HL-60 (cell line): ENCODE measurements around the gene ZNF181.

Experiments
- CTCF ChIP-seq: IDR thresholded peaks from one replicate; pipeline ENCODE4 v1.5.1; 2011; ENCODE audit warnings: low read length, control low read depth, inconsistent platforms; ENCODE audit not compliant: insufficient read depth
- GABPA ChIP-seq: IDR thresholded peaks from 2 replicates; pipeline ENCODE4 v1.6.1; 2012; ENCODE audit warnings: low read depth
- POLR2AphosphoS5 ChIP-seq: IDR thresholded peaks from 2 replicates; pipeline ENCODE4 v1.6.1; 2012; ENCODE audit warnings: low read depth
- SPI1 ChIP-seq: IDR thresholded peaks from 2 replicates; pipeline ENCODE4 v1.6.1; 2012; ENCODE audit warnings: low read depth, mild to moderate bottlenecking, borderline replicate concordance
- TF ChIP-seq, protein P1 (sequence below): IDR thresholded peaks from 2 replicates; pipeline ENCODE4 v1.6.1; 2012; ENCODE audit warnings: low read depth; ENCODE audit not compliant: insufficient replicate concordance

- TF ChIP-seq CTCF (no peak), GABPA (no peak), POLR2AphosphoS5 (no peak), SPI1 (no peak)
- TF ChIP-seq, protein P1, sequence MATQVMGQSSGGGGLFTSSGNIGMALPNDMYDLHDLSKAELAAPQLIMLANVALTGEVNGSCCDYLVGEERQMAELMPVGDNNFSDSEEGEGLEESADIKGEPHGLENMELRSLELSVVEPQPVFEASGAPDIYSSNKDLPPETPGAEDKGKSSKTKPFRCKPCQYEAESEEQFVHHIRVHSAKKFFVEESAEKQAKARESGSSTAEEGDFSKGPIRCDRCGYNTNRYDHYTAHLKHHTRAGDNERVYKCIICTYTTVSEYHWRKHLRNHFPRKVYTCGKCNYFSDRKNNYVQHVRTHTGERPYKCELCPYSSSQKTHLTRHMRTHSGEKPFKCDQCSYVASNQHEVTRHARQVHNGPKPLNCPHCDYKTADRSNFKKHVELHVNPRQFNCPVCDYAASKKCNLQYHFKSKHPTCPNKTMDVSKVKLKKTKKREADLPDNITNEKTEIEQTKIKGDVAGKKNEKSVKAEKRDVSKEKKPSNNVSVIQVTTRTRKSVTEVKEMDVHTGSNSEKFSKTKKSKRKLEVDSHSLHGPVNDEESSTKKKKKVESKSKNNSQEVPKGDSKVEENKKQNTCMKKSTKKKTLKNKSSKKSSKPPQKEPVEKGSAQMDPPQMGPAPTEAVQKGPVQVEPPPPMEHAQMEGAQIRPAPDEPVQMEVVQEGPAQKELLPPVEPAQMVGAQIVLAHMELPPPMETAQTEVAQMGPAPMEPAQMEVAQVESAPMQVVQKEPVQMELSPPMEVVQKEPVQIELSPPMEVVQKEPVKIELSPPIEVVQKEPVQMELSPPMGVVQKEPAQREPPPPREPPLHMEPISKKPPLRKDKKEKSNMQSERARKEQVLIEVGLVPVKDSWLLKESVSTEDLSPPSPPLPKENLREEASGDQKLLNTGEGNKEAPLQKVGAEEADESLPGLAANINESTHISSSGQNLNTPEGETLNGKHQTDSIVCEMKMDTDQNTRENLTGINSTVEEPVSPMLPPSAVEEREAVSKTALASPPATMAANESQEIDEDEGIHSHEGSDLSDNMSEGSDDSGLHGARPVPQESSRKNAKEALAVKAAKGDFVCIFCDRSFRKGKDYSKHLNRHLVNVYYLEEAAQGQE: no peak
These were observed 46.7 kb upstream of the ZNF181 start for GRCh38 chr19:34687348-34687747.
